AG09309 (cell line): ENCODE measurements around the gene ROR1.
"Not testable (repeated sequence)": the region's sequence is repeated elsewhere in the genome, so short reads cannot be mapped to it uniquely, and the experiment has no call there.

Experiments
- DNase-seq: peaks from one replicate; pipeline ENCODE4 v3.0.0-alpha.2; 2010; ENCODE audit warnings: low read depth
- H3K4me3 ChIP-seq: 2 replicates; pipeline ENCODE4 v1.5.1; 2011; ENCODE audit warnings: mild to moderate bottlenecking, low read depth, low read length, moderate library complexity; ENCODE audit not compliant: control insufficient read depth
- TF ChIP-seq, protein P1 (sequence below): IDR thresholded peaks from 2 replicates; pipeline ENCODE4 v1.5.1; 2011; ENCODE audit warnings: mild to moderate bottlenecking, low read depth, low read length, inconsistent platforms; ENCODE audit not compliant: insufficient read depth, control insufficient read depth; ENCODE audit errors: missing control alignments

The ROR1 gene

DNA sequence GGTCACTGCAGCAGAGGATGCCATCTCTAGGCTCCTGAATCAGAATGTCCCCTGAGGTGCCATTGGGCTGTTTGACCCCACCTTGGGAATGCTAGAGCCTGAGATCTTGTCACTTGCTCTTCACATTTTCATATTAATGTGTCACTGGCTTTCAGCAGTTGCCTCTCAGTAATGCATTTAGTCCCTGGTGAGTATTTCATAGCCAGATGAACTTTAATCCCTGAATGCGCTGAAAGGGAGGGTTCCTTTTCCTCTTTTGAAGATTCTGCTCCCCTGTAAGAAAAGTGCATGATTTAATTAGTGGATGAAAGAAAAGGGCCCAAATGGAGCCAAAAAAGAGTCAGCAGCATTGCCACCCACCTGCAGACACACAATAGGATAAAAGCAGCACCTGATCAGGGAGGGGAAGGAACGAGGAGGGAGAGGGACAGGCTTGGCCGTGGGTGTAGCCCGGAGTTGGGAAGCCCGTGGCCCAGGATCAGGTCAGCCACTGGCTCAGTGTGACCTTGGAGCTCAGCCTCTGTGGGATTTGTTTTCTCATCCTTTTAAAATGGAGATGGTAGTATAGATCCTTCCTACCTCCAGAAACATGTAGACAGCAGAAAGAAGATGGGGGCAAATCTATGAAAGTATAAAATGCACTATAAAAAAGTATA lies 31.1 kb downstream of the ROR1 start:
- TF ChIP-seq, protein P1, sequence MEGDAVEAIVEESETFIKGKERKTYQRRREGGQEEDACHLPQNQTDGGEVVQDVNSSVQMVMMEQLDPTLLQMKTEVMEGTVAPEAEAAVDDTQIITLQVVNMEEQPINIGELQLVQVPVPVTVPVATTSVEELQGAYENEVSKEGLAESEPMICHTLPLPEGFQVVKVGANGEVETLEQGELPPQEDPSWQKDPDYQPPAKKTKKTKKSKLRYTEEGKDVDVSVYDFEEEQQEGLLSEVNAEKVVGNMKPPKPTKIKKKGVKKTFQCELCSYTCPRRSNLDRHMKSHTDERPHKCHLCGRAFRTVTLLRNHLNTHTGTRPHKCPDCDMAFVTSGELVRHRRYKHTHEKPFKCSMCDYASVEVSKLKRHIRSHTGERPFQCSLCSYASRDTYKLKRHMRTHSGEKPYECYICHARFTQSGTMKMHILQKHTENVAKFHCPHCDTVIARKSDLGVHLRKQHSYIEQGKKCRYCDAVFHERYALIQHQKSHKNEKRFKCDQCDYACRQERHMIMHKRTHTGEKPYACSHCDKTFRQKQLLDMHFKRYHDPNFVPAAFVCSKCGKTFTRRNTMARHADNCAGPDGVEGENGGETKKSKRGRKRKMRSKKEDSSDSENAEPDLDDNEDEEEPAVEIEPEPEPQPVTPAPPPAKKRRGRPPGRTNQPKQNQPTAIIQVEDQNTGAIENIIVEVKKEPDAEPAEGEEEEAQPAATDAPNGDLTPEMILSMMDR = no peak
- no peak overlapping the region for H3K4me3 ChIP-seq

DNA sequence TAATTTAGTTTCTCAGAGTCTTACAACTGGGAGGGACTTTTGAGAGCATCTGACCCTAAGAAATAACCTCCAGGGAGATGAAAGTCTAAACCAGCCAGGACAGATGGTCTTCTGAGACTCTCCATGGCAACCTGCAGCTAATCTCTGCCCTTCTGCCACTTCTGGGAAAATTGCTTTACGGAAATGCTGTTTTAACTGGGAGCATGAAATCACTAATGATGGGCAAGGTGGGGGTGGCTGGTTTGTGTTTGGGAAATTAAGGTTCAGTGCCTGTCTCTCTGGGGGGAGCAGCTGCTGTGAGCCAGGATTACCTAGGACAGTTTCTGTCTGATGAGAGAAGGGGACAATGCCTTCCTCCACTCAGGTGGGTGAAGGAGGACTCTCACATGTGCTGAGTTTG lies 33.2 kb downstream of the ROR1 start:
- no peak overlapping the region for H3K4me3 ChIP-seq
- TF ChIP-seq, protein P1 = no peak
- no peak for DNase-seq

More for the DNA sequence above, 31.1 kb downstream of the ROR1 start:
- no peak for DNase-seq

DNA sequence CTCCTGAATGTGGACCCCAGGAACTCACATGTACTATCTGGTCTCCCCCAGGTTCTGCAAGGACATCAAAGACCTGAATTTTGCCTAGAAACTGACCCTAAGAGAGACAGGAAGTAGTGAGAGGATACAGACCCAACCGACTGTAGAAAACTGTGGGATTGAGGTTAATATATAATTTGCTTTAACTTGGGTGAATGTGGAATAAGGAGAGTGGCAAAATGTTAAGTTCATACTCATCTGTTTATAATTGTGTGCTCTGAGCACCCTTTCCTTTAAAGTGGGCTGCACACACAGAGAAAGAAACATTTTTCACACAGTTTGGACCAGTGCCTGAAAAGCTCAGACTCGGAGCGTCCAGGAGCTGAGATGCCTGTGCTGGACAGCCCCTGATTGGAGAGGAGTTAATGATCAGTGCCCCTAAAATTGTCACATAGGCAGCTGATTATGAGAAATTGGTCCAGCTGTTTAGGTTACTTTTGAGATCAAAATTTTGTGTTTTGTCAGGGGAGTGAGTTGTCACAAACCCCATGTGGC lies 37.2 kb downstream of the ROR1 start:
- DNase-seq = no peak
- TF ChIP-seq, protein P1 = no peak
- H3K4me3 ChIP-seq = no peak overlapping the region

DNA sequence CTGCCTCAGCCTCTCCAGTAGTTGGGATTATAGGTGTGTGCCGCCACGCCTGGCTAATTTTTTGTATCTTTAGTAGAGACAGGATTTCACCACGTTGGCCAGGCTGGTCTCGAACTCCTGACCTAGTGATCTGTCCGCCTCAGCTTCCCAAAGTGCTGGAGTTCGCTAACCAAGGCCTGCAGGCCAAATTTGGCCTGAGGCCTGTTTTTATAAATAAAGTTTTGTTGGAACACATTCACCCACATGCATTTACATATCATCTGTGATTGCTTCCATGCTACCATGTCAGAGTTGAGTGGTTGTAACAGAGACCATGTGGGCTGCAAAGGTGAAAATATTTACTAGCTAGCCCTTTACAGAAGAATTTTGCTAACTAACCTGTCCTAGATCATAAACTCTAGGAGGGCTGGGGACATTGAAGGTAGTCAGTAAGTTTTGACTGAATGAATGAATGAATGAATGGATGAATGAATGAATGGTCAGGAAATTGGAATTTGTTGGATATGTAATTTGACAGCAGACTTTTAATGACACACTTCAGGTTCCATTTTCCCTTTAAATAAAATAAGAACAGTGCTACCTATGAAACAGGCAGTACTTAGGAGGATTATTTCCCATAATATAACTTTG lies 38.4 kb downstream of the ROR1 start:
- TF ChIP-seq, protein P1 = no peak
- no peak overlapping the region for H3K4me3 ChIP-seq
- DNase-seq = no peak

DNA sequence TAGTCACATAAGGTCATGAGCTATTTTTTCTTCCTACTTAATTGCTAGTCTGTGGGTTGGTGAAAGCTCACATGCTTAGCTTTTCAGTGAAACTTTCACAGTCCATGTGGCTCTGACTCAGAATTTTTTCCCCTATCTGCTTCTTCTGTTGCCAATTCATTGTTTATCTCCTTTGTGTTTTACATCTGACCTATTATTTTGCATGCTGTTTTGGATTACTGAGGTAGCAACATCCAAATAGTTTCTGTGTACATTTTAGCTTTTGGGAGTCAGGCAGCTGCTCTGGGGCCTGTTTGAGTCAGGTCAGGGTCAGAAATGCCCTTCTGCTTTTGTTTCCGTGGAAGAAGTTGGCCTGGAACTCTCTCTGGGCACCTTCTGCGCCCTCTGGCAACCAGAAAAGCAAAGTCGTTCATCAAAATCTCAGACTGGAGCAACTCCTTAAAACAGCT lies 40.0 kb downstream of the ROR1 start:
- no peak for DNase-seq
- TF ChIP-seq, protein P1 = no peak
- no peak overlapping the region for H3K4me3 ChIP-seq

DNA sequence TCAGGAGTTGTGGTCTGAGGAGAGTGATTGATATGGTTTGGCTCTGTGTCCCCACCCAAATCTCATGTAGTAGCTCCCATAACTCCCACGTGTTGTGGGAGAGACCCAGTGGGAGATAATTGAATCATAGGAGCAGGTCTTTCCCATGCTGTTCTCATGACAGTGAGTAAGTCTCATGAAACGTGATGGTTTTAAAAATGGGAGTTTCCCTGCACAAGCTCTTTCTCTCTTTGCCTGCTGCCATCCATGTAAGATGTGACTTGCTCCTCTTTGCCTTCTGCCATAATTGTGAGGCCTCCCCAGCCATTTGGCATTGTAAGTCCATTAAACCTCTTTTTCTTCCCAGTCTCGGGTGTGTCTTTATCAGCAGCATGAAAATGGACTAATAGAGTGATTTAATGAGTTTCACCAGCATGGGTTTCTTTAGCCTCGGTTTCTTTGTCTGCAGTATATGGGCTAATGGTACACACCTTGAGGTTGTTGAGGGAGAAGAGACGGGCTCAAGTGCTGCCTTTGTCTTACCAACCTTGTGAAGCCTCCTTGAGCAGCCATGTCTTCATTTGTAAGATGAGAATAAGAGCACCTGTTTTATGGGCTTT lies 42.5 kb downstream of the ROR1 start:
- DNase-seq, H3K4me3 ChIP-seq: not testable (repeated sequence)

DNA sequence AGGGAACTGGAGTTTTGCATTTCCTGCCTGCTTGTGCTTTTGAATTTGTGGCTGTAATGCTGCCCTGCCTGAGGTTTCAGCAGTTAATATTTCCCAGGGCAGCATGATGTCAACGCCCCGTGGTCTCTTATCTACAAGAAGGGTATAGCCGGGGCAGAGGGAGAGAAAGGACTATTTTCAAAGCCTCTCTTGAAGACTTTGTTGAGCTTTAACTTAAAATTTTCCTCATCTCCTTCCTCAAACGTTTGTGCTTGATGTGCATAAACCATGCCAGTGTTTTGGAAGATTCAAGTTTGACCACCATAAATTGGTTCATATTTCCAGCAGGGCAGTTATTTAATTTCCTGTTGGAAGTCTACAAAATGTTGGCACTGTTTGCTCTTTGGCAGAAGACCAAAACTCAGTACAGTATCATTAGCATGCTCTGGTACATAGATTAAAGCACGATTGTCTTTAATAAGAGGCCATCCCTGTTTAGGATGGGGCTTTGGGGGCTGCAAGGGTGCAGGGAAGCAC lies 43.4 kb downstream of the ROR1 start:
- H3K4me3 ChIP-seq = no peak overlapping the region
- no peak for DNase-seq
- TF ChIP-seq, protein P1 = no peak
